Measurements from ENCODE around the gene TSSK6.

The TSSK6 gene

DNA sequence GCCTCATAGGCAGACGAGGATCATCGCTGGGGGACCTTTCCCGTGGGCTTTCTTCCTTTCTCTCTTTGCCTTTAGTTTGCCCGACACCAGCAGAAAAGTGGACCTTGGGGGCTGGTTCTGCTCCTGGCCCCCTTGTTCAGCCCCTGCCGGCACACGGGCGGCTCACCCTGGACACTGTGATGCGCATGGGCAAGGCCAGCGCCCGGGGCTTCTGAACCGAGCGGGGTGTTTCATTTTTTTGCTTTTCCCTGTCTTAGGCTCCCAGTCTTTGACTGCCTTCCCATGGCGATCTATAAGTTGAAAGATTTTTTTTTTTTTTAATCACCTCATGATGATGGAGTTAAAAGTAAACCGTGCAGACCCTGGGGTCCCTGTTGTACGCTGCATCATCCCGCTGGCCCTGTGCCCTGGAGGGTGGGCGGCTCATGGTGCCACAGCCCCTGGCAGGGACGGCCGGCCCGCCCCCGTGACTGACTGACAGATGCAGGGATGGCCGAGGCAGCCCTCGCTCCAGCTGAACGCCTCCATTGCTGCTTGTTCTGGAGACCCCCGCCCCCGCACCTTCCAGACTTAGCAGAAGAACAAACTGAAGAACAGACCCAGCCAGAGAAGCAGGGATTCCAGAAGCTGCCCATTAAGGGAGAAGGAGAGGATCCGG, 9.6 kb downstream of the TSSK6 start:
- no peak for DNase-seq (ENCODE audit: low read depth)

DNA sequence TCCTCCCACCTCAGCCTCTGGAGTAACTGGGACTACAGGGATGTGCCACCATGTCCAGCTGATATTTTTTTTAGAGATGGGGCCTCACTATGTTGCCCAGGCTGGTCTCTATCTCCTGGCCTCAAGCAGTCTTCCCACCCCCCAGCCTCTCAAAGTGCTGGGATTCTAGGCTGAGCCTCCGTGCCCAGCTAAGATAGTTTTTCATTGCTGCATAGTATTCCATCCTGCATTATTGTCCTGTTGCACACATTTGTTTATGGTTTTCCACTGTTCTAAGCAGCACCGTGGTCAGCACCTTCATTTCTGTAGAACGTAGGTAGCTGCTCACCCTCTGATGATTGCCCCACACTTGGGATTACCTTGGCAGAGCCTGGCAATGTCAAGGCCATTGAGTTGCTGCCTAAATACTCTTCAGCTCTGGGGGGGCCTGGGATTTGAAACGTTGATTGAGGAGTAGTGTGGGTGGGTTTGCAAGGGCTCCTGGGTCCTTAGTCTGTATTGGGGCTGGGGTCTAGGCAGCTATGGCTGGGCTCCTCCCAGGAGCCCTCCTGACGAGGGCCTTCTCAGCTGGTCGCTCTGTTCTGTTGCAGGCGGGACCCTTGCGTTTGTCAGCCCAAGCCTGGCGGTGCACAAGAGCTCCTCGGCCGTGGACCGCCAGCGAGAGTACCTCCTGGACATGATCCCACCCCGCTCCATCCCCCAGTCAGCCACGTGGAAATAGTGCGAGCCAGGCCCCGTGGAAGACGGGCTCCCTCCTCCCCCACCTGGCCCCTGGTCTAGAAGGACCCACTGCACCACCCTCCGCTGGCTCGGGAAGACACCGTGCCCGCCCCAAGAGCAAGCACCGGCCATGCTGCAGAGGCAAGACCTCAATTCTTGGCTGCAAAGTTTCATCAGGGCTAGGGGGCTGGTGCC, 10.3 kb downstream of the TSSK6 start:
- no peak for DNase-seq (ENCODE audit: low read depth)

DNA sequence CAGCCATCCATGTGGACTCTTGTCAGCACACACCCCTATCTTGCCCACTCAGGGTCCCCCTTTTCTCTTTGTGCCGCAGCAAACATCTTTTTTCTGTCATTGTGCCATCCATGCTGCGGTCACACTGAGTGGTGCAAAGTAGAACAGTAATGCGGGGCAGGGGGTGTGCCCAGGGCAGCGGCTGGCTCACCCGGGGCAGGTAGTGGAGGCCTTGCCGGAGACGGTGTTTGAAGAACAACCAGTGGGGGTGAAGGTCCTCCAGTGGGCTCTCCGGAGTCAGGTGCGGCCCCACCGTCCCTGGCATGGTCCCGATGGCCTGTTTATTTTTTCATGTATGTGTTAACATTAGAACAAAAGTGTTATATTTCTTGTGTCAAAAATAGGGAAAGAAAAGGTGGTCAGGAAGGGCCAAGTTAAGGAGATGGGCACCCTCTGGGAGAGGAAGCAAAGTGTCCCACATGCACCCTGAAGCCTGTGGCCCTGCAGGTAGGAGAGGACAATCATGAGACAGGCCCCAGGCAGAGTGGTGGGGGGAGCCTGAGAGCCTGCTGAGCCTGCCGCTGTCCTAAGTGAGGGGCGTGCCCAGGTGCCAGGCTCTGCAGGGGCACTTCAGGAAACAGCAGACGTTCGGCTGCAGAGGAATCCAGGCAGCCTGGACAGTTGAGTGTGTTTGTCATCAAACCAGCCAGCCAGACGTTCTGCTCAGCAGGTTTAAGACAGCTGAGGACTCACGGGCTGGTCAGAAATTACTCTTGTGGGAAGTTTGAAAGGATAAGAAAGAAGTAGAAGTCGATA, 12.3 kb downstream of the TSSK6 start:
- no peak for DNase-seq (ENCODE audit: low read depth)

DNA sequence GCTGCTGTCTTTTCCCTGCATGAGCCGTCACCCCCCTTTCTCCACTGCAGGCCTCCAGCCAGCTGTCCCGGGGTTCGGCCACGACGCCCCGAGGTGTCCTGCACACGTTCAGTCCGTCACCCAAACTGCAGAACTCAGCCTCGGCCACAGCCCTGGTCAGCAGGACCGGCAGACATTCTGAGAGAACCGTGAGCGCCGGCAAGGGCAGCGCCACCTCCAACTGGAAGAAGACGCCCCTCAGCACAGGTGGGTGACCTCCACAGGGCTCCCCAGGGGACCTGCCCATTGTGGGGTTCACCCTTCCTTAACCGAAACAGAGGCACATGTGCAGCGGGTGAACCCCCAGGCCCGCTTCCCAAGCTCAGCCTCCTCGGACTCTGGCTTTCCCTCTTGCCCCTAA, 13.1 kb downstream of the TSSK6 start:
- DNase-seq (ENCODE audit: low read depth) = no peak

DNA sequence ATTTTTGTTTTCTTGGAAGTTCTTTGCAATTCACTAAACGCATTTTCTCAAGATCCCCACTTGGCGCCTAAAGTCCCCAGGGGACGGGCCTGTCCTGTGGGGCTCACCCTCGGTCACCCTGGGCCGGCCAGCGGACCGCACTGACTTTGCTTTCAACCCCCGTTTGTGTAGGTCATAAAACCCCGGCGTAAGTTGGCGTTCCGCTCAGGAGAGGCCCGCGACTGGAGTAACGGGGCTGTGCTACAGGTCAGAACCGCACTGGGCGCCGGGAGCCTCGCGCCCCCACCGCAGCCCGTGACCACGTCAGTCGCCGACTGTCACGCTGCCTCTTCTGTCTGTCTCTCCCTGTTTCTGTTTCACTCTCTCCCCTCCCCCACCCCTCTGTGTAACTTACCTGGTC, 13.6 kb downstream of the TSSK6 start:
- DNase-seq (ENCODE audit: low read depth) = no peak

DNA sequence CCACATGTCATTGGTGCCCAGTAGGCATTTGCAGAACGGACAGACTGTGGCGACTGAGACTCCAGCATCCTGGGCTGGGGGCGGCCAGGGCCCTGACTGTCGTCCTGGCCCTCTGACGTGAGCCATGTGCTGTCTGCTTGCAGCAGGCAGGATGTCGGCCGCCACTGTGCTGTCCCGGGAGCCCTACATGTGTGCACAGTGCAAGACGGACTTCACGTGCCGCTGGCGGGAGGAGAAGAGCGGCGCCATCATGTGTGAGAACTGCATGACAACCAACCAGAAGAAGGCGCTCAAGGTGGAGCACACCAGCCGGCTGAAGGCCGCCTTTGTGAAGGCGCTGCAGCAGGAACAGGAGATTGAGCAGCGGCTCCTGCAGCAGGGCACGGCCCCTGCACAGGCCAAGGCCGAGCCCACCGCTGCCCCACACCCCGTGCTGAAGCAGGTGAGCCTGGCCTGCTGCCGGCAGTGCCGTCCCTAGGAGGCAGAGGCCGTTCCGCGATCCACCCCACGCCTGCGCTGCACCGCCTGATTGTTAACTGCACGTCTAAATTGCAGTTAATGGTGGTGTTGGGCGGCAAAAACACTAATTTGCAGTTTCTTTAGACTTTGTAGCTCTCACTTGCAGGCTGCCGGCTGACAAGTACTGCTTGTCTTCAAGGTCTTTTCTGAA, 14.2 kb downstream of the TSSK6 start:
- DNase-seq (ENCODE audit: low read depth) = no peak

DNA sequence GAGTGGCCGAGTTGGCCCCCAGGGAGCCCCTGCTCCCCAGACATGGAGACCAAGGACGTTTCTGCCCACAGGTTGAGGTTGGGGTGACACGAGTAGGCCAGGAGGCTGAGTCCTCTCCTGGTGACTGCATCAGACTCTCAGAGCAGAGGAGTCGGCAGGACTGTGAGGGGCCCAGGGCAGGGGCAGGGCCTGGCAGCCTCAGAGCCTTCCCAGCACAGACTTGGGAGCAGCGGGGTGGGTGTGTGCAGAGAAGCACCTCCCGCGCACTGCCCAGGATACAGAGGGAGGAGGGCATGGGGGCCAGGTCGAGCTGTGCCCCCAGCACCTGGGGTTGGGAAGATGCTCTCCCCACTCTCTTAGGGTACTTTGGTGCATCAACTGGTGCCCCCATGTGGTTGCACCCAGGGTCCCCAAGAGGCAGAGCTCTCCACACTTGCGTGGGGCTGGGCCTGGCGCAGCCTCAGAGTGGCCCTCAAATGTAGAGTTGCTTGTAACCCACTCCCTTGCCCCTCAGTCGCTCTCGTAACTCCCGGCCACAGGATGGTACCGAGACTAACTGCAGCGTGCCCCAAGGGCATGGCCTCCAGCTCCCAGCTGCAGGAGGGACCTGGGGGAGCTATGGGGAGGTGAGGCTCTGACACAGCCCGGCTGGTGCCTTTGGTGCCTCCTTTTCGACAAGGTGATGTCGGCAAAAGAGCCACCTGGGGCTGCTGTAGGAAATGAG, 15.9 kb downstream of the TSSK6 start:
- DNase-seq (ENCODE audit: low read depth) = no peak

DNA sequence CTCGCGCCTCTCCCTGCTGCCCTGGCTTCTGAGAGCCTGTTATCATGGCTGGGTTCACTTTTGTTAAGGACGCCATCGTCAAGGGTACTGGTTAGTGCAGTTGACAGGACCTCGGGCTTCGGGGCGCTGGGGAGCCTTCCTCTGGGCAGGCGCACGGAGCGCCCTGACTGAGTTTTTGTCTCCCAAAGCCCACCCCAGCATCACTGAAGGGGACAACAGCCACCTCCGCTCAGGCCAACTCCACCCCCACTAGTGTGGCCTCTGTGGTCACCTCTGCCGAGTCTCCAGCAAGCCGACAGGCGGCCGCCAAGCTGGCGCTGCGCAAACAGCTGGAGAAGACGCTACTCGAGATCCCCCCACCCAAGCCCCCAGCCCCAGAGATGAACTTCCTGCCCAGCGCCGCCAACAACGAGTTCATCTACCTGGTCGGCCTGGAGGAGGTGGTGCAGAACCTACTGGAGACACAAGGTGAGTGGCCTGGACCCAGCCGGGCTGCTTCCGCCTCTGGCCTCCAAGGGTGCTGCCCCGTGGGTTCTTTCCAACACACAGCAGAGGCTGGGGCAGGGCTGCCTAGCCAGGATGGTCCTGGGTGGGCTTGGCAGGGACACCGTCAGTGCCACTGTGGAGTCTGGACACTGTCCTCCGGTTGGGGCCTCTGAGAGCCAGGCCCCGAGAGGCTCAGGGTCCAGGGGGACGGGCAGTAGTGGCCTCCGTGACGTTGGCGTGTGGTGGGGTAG, 16.9 kb downstream of the TSSK6 start:
- no peak for DNase-seq (ENCODE audit: low read depth)

DNA sequence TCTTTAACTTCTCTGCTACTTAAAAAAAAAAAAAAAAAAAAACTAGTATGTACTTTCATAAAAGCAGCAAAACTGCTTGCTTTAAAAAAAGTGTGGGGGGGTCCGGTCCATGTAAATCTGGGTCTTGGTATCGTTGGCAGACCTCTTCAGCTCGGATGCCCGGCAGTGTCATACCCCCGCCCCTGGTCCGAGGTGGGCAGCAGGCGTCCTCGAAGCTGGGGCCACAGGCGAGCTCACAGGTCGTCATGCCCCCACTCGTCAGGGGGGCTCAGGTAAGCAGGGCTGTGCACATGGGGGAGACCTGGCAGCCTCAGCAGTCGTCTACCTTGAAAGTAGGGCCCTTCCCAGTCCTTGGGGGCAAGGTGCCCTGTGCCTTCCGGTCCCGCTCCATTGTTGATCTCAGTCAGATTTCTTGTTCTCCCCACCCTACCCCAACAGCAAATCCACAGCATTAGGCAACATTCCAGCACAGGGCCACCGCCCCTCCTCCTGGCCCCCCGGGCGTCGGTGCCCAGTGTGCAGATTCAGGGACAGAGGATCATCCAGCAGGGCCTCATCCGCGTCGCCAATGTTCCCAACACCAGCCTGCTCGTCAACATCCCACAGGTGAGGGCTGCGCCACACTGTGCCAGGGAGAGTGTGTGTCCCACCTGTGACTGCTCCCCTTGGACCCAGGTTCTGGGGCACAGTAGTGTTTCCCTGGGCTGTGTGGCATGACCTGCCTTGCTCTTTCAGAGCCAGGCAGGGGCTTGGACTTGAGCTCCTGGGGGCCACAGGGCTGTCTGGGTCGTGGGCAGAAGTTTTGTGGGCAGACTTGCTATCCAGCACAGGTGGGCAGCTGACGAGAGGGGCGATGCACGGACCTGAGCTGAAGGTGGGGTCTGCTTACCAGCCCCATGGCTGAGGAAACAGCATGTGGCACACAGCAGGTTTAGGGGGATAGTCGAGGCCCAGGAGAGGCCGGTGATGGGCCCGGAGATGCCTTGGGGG, 19.4 kb downstream of the TSSK6 start:
- DNase-seq (ENCODE audit: low read depth) = no peak

DNA sequence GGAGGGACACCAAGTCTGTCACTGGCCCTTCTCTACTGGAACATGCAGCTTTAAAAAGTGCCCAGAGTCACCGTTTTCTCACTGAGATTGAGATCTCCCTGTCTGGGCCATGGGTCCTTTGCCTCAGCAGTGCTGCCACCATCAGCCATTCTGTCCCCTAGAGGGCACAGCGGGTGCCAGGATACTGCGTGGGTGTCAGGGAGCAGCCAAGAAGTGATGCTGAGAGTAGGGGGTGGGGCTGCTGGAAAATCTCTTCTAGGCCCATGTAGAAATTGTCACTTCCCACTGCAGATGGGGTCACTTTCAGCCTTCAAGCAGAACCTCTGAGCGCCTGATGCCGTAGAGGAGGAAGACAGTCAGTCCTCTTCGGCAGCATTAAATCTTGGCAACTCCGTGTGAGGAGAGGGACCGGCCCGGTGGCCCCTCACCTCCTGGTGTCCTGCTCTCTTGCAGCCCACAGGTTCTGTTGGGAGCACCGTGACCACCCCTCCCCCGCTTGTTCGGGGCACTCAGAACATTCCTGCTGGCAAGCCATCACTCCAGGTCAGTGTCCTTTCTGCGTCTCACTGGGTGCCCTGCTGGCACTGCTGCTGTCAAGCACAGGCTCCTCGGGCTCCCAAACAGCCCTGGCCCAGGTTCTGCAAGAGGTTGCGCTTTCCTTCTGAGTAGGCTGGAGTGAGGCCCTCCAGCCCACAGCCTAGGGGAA, 21.4 kb downstream of the TSSK6 start:
- DNase-seq (ENCODE audit: low read depth) = no peak

DNA sequence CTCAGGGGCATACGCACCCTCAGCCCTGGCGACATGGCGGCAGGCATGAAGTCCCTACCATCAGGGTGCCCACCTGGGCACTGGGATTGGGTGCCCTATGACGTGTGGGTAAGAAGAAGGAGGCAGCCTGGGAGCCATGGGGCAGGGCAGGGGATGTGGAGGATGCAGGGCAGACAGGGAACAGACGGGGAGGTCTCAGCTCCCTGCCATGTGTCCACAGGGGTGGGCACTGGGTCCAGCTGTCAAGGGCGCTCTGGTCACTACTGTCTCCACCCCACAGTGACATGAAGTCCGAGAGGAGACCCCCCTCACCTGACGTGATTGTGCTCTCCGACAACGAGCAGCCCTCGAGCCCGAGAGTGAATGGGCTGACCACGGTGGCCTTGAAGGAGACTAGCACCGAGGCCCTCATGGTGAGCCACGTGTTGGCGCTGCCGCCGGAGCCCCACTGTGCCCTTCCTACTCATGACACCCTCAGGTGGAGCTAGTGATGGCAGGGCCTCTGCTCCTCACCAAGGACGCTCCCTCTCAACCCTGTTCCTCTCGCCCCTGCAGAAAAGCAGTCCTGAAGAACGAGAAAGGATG, 23.2 kb downstream of the TSSK6 start:
- DNase-seq (ENCODE audit: low read depth) = no peak

DNA sequence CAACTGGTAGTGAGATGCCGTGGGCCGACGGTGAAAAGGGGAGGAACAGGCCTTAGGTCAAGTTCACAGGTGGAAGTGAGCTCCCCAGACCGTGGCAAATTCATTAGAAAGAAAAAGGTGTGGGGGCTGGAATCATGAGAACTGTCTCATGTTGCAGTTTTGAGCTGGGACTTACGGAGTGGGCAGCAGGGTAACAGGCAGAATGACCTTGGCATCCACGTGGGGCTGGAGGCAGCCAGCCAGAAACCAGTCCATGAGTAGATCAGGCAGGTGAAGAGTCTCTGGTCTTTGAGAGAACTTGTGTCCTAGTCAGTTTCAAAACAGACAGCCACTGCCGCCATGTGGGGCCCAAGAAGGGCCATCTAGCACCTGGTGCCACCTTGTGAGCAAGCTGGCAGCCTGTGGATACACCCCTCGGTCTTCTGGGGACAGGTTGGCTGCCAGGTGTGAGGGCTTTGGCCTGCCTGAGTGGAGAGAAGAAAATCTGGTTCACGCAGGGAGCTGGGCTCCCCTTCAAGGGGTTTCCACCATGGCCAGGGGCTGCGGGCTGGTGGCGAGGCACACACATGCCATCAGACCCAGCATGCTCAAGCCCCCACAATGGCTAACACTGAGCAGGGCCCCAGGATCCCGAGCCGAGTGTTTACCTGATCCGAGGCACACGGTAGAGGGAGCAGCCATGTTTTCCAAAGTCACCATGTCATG, 23.9 kb downstream of the TSSK6 start:
- DNase-seq (ENCODE audit: low read depth) = no peak

DNA sequence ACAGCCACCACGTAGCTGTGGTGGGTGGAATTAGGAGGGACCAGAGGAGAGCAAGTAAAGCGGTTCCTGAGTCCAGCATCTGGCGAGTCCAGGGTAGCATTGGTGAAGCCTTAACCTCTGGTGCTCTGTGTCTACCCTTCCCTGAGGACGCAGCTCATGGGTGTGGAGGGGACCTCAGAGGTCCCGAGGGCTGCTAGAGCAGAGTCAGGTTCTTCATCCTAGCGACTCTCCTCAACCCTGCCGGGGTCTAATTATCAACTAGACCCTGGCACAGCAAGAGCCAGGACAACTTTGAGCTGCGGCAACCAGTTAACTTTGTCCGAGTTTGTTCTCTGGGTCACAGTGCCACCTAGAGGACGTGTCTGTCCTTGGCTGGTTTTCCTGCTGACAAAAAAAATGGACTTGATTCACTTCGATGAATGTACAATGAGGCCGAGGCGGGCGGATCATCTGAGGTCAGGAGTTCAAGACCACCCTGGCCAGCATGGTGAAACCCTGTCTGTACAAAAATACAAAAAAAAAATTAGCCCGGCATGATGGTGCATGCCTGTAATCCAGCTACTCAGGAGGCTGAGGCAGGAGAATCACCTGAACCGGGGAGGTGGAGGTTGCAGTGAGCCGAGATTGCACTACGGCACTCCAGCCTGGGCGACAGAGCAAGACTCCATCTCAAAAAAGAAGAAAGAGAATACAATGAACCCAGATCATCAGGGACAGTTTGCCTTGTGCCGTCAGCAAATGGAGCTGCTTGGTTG, 25.0 kb downstream of the TSSK6 start:
- DNase-seq (ENCODE audit: low read depth) = peak; percentile 78

DNA sequence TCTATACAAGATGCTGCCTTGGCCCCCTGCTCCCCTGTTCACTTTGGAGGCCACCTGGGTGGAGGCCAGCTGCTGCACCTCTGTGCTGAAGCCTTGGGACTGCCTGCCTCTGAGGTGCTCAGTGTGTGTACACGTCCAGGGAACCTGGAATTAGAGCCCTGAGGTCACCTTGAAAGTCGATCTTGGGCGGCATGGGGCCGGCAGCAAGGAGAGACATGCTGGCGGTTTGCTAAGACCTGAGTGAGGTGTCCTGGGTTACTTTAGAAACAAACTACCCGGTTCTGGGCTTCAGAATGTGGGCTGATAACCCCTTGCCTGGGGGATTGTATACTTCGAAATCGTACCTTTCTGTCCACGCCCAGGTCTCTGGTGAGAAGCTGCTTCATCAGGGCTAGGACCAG, 25.5 kb downstream of the TSSK6 start:
- DNase-seq (ENCODE audit: low read depth) = no peak

DNA sequence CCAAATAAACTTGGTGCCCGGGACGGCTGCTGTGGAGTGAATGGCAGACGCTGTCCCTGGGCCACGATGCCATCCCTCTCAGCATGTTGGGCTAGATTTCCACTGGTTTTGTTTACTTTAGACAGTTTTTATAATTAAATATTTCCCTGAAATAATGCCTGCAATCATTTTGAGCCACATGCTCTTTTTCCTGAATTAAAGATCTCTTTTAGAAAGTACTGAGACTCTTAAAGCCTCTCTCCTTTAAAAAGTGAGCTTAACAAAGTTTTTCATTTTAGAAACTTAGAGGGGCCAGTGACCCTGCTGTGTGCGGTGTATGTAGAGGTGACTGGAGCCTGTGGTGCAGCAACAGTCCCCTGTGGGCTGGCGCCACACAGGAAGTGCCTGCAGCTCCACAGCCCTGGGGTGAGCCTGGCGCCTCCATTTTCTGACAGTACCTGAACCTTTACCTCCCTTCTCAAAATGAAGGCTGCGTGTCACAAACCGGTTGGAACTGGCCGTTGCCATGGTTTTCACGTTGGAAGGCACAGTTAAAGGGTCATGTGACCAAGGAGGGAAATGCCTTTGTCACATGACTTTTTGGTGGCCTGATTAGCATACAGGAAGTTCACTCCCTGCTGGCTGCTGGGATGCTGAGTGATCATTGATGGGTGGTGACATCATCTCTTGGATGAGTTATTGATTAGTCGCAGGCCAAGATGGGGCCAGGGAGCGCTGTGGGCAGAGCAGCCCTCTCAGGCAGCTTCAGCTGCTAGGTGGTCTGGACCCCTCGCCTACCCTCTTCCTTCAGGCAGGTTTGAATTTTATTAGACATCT, 26.3 kb downstream of the TSSK6 start:
- peak; percentile 94 for DNase-seq (ENCODE audit: low read depth)

Data from T follicular helper cell (primary cell).